Liver (tissue), 9 donors: ENCODE results near the gene ST8SIA3. TPM values are rescaled to one million over a fixed set of nuclear protein-coding genes. Genes with fewer than 3 reads are reported as not detected.

Source experiments
- DNase-seq: peaks from one replicate; pipeline ENCODE4 v3.0.0-alpha.2; 2017; ENCODE audit warnings: low spot score
- H3K27ac ChIP-seq, 2 donors: one replicate each; pipeline ENCODE4 v1.7.0; 2013; ENCODE audit warnings: inconsistent platforms in 2 of 2, low read length in 2 of 2, control low read depth in 1 of 2, low read depth in 1 of 2, mild to moderate bottlenecking in 1 of 2
- H3K27me3 ChIP-seq, 4 donors: one replicate each; pipeline versions ENCODE4 v1.6.1 to v1.7.0; 2013; ENCODE audit warnings: low read length in 3 of 4, inconsistent platforms in 1 of 4, mild to moderate bottlenecking in 1 of 4, moderate library complexity in 1 of 4; ENCODE audit not compliant: control insufficient read depth in 4 of 4, insufficient read depth in 4 of 4
- H3K36me3 ChIP-seq, 4 donors: one replicate each; pipeline versions ENCODE4 v1.6.1 to v1.7.0; 2013; ENCODE audit warnings: low read length in 3 of 4, mild to moderate bottlenecking in 3 of 4, low read depth in 1 of 4, moderate library complexity in 1 of 4; ENCODE audit not compliant: control insufficient read depth in 4 of 4, insufficient read depth in 3 of 4
- H3K4me1 ChIP-seq, 4 donors: one replicate each; pipeline versions ENCODE4 v1.6.1 to v1.7.0; 2013; ENCODE audit warnings: low read length in 3 of 4, mild to moderate bottlenecking in 3 of 4, moderate library complexity in 1 of 4; ENCODE audit not compliant: control insufficient read depth in 4 of 4, insufficient read depth in 4 of 4
- H3K4me3 ChIP-seq, 3 donors: one replicate each; pipeline versions ENCODE4 v1.6.1 to v1.7.0; 2013; ENCODE audit warnings: low read length in 3 of 3, control low read depth in 1 of 3, low read depth in 1 of 3, mild to moderate bottlenecking in 1 of 3
- H3K9ac ChIP-seq, 2 donors: one replicate each; pipeline ENCODE4 v1.7.0; 2013; ENCODE audit warnings: low read length in 2 of 2, mild to moderate bottlenecking in 2 of 2, moderate library complexity in 2 of 2, control low read depth in 1 of 2, low read depth in 1 of 2
- H3K9me3 ChIP-seq, 4 donors: one replicate each; pipeline versions ENCODE4 v1.6.1 to v1.7.0; 2013; ENCODE audit warnings: low read length in 3 of 4; ENCODE audit not compliant: control insufficient read depth in 4 of 4
- CTCF ChIP-seq: fragments of 150-350 bp; IDR thresholded peaks from 2 replicates; pipeline ENCODE4 v1.5.1; 2017; ENCODE audit warnings: improper control_type of control experiment, low read depth, low read length; ENCODE audit not compliant: missing input control
- EGR1 ChIP-seq, 2 donors: IDR thresholded peaks; 2 replicates each; pipeline ENCODE4 v1.6.1; 2016 to 2018; ENCODE audit warnings: antibody characterized with exemption in 2 of 2, low read depth in 2 of 2
- FOXA1 ChIP-seq: IDR thresholded peaks from 2 replicates; pipeline ENCODE4 v1.6.1; 2016; ENCODE audit warnings: antibody characterized with exemption
- FOXA2 ChIP-seq: IDR thresholded peaks from 2 replicates; pipeline ENCODE4 v1.6.1; 2016; ENCODE audit warnings: antibody characterized with exemption
- GABPA ChIP-seq, 2 donors: IDR thresholded peaks in 1 of 2; conservative IDR thresholded peaks in 1 of 2; 2 replicates each; pipeline ENCODE4 v1.6.1; 2016; ENCODE audit warnings: antibody characterized with exemption in 2 of 2, mild to moderate bottlenecking in 1 of 2, moderate library complexity in 1 of 2
- HNF4A ChIP-seq, 2 donors: conservative IDR thresholded peaks; 2 replicates each; pipeline ENCODE4 v1.6.1; 2016; ENCODE audit warnings: antibody characterized with exemption in 2 of 2, mild to moderate bottlenecking in 2 of 2
- HNF4G ChIP-seq: IDR thresholded peaks from 2 replicates; pipeline ENCODE4 v1.6.1; 2016; ENCODE audit warnings: antibody characterized with exemption
- JUND ChIP-seq, 2 donors: IDR thresholded peaks; 2 replicates each; pipeline ENCODE4 v1.6.1; 2016; ENCODE audit warnings: antibody characterized with exemption in 2 of 2
- MAX ChIP-seq: IDR thresholded peaks from 2 replicates; pipeline ENCODE4 v1.6.1; 2016; ENCODE audit warnings: antibody characterized with exemption
- NR2F2 ChIP-seq: IDR thresholded peaks from 2 replicates; pipeline ENCODE4 v1.6.1; 2016; ENCODE audit warnings: antibody characterized with exemption
- RAD21 ChIP-seq, 2 donors: IDR thresholded peaks; 2 replicates each; pipeline ENCODE4 v1.6.1; 2016; ENCODE audit warnings: antibody characterized with exemption in 2 of 2, mild to moderate bottlenecking in 2 of 2
- REST ChIP-seq: IDR thresholded peaks from 2 replicates; pipeline ENCODE4 v1.6.1; 2016; ENCODE audit warnings: antibody characterized with exemption, mild to moderate bottlenecking
- RXRA ChIP-seq, 2 donors: IDR thresholded peaks; 2 replicates each; pipeline ENCODE4 v1.6.1; 2017 to 2018; ENCODE audit warnings: antibody characterized with exemption in 2 of 2, mild to moderate bottlenecking in 1 of 2
- SP1 ChIP-seq: IDR thresholded peaks from 2 replicates; pipeline ENCODE4 v1.6.1; 2018; ENCODE audit warnings: antibody characterized with exemption, mild to moderate bottlenecking
- TAF1 ChIP-seq: conservative IDR thresholded peaks from 2 replicates; pipeline ENCODE4 v1.6.1; 2016; ENCODE audit warnings: antibody characterized with exemption, mild to moderate bottlenecking
- YY1 ChIP-seq: IDR thresholded peaks from 2 replicates; pipeline ENCODE4 v1.6.1; 2016; ENCODE audit warnings: antibody characterized with exemption, mild to moderate bottlenecking
- ZBTB33 ChIP-seq: IDR thresholded peaks from 2 replicates; pipeline ENCODE4 v1.6.1; 2016; ENCODE audit warnings: antibody characterized with exemption
- WGBS: extraction: QIAGEN DNeasy Blood & Tissue Kit; methylation state at CpG from one replicate; pipeline ENCODE4 v1.1.7; 2013; 5-methylcytosine and 5-hydroxymethylcytosine counted together
- polyA plus RNA-seq, 2 donors: library from polyadenylated mRNA; stranded (reverse) in 1 of 2; unstranded in 1 of 2; fragments of 200-250 nt in 1 of 2; fragments of >200 nt in 1 of 2; fragmentation: Nextera tagmentation in 1 of 2; extraction: Ambion mirVana in 1 of 2; gene quantifications; one replicate each; pipeline versions ENCODE4 v1.2.1 to v1.2.3, GENCODE V29; 2013 to 2015
- total RNA-seq, 2 donors: library from RNA; depleted of rRNA; stranded (reverse); fragments of >200 nt; gene quantifications; one replicate each; pipeline ENCODE4 v1.2.3, GENCODE V29; 2014
- TF ChIP-seq, protein P1 (sequence below): IDR thresholded peaks from 2 replicates; pipeline ENCODE4 v1.6.1; 2016; ENCODE audit warnings: antibody characterized with exemption
- donor health status: healthy.
- donor health status: healthy.
- donor health status: healthy.
- donor health status: healthy.
- donor health status: healthy.

ST8SIA3 gene
- total and polyA plus RNA-seq, 4 donors: under 0.01 to 3.0 (median 0.32) TPM

DNA sequence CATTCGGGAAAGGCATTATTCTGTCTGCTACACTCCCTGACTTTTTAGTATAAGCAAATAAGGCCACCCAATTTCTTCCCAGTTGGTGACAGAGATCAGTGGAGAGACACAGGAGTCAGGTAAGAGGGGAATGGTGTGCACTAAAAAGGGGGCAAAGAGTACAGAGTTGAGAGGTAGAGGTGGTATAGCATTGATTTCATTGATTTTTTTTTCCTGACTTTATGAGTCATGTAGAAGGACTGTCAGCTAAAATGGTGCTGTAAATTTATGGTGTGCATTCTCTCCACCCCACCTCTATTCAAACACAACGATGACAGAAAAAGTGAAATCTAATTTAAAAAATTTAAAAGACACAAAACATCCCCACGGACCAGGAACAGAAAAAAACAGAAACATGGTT lies 23.7 kb upstream of the ST8SIA3 start (continued):
- TF ChIP-seq FOXA2 (no peak), NR2F2 (no peak), CTCF (no peak), RXRA (IDR thresholded peaks at IDR 0.05) (no peak), TAF1 (no peak)

DNA sequence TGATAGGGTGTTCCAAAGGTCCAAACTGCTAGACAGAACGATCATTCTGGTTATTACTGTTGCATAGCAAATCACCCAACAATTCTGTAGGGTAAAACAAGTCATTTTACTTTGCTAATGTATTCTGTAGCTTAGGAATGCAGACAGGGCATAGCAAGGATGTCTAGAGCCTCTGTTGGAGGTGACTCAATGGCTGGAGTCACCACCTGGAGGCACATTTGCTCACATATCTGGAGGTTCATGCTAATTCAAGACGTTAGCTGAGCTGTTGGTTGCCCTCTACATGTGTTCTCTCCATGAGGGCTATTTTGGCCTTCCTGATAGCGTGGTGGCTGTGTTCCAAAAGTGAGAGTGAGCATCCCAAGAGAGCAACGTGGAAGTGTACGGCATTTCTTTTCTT lies 22.5 kb upstream of the ST8SIA3 start:
- no peak for DNase-seq
- Histone ChIP-seq H3K4me1 (no peaks in the 10 kb centered on the region), H3K9me3 (no peaks in the 10 kb centered on the region), H3K27me3 (no peaks in the 10 kb centered on the region), H3K4me3 (no peak overlapping the region), H3K36me3 (no peaks in the 10 kb centered on the region), H3K9ac (no peak overlapping the region), H3K27ac (no peak overlapping the region)
- no peak for TF ChIP-seq HNF4A (conservative IDR thresholded peaks at IDR 0.05)
- TF ChIP-seq RXRA (IDR thresholded peaks at IDR 0.05): no peak
- TF ChIP-seq, protein P1, sequence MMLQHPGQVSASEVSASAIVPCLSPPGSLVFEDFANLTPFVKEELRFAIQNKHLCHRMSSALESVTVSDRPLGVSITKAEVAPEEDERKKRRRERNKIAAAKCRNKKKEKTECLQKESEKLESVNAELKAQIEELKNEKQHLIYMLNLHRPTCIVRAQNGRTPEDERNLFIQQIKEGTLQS: no peak
- no peak for TF ChIP-seq NR2F2
- TF ChIP-seq FOXA1: no peak
- TF ChIP-seq REST: no peak
- no peak for TF ChIP-seq EGR1 (IDR thresholded peaks at IDR 0.05; ENCODE audit: low read depth in 2 of 2)
- no peak for TF ChIP-seq SP1
- no peak for TF ChIP-seq GABPA (IDR thresholded peaks at IDR 0.05 in 1 of 2, conservative IDR thresholded peaks at IDR 0.05 in 1 of 2)
- no peak for TF ChIP-seq JUND (IDR thresholded peaks at IDR 0.05)
- TF ChIP-seq TAF1: no peak
- no peak for TF ChIP-seq YY1
- TF ChIP-seq MAX: no peak
- no peak for TF ChIP-seq FOXA2
- TF ChIP-seq RAD21 (IDR thresholded peaks at IDR 0.05): no peak
- TF ChIP-seq HNF4G: no peak
- TF ChIP-seq ZBTB33: no peak
- WGBS: 89% methylated on average over 5 of the region's 5 CpGs
